Measurements from ENCODE around the gene ENO2.

DNA sequence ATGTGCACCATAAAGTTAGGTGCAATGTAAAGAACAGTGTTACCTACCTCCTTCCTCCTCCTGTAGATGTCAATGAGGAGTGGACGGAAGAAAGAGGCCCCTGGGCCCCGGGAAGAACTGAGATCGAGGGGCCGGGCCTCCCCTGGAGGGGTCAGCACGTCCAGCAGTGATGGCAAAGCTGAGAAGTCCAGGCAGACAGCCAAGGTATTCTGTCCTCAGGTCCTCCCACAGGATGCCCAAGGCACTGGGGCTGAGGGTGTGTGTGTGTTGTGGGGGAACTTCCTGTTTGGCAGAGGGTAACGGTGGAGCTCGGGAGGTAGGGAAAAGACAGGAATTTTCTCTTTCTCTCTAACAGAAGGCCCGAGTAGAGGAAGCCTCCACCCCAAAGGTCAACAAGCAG lies 19.7 kb downstream of the ENO2 start:
- no peak for TF ChIP-seq POLR2A (IDR thresholded peaks at IDR 0.05; ENCODE audit: low read length)
- no peak for TF ChIP-seq GATA1 (IDR thresholded peaks at IDR 0.05; ENCODE audit: low read depth, low read length)

Measured in erythroblast (primary cell).